Measurements from ENCODE around the gene CKMT1B. TPM values are rescaled to one million over a fixed set of nuclear protein-coding genes. Genes with fewer than 3 reads are reported as not detected.

Gene CKMT1B
- total RNA-seq, 1 experiment from 2014 or later: 31.0 TPM

- Histone ChIP-seq H3K18ac (ENCODE audit: insufficient read length, low read depth, low read length) (no peak overlapping the region), H4K91ac (ENCODE audit: insufficient read length, low read depth, low read length) (no peak overlapping the region), H3K4me1 (ENCODE audit: insufficient read depth, low read length) (no peaks in the 10 kb centered on the region), H2BK15ac (ENCODE audit: low read depth, low read length) (no peak overlapping the region), H3K14ac (ENCODE audit: insufficient read depth, low read length) (no peak overlapping the region), H2AK5ac (ENCODE audit: insufficient read length, low read length) (no peak overlapping the region), H3K23me2 (ENCODE audit: insufficient read length, low read depth, low read length, poor library complexity, severe bottlenecking) (no peaks in the 10 kb centered on the region), H3K79me1 (ENCODE audit: insufficient read depth, low read depth, low read length, poor library complexity, severe bottlenecking) (no peaks in the 10 kb centered on the region), H2BK120ac (ENCODE audit: low read depth, low read length, poor library complexity, severe bottlenecking) (no peak overlapping the region), H2BK20ac (ENCODE audit: low read depth, low read length, poor library complexity, severe bottlenecking) (no peak overlapping the region), H3K9me3 (ENCODE audit: control insufficient read depth, low read depth, low read length) (no peaks in the 10 kb centered on the region), H3K4ac (ENCODE audit: low read depth, low read length) (no peak overlapping the region), H4K5ac (ENCODE audit: insufficient read length, low read depth, low read length) (no peak overlapping the region), H3K4me2 (ENCODE audit: insufficient read depth, insufficient read length, low read length) (no peak overlapping the region), H3K56ac (ENCODE audit: insufficient read length, low read depth, low read length) (no peak overlapping the region), H4K20me1 (ENCODE audit: control insufficient read depth, insufficient read depth, insufficient read length) (no peaks in the 10 kb centered on the region), H3K27ac (ENCODE audit: insufficient read length, low read depth, low read length) (no peak overlapping the region), H3K79me2 (ENCODE audit: insufficient read depth, low read length) (no peaks in the 10 kb centered on the region), H2AFZ (ENCODE audit: low read length) (no peak overlapping the region), H3K23ac (ENCODE audit: insufficient read length, low read depth, low read length) (no peak overlapping the region), H3K27me3 (ENCODE audit: insufficient read depth, low read length) (no peaks in the 10 kb centered on the region), H3K9ac (ENCODE audit: extremely low read depth, insufficient read length, low read length) (no peak overlapping the region), H3T11ph (ENCODE audit: low read length) (no peak overlapping the region), H2BK12ac (ENCODE audit: insufficient read length, low read depth, low read length) (no peak overlapping the region), H2BK5ac (ENCODE audit: insufficient read length, low read length) (no peak overlapping the region), H4K8ac (replicated peaks; ENCODE audit: insufficient read length, low read depth, low read length) (no peak overlapping the region)
- Mint-ChIP-seq H3K27ac (no peak overlapping the region; a peak in 1 of 7 replicates), H3K36me3 (ENCODE audit: insufficient read depth in 1 of 3, low read depth in 3 of 3) (peaks cover 3 to 12% (median 5%) of the 10 kb centered on the region in 3 experiments; a peak in 5 of 7 replicates), H3K27me3 (ENCODE audit: low read depth) (no peaks in the 10 kb centered on the region), H3K9me3 (peaks cover 0 to 8% of the 10 kb centered on the region in 2 experiments; a peak in 3 of 5 replicates), H3K4me3 (no peak overlapping the region), H3K4me1 (no peaks in the 10 kb centered on the region)
- no peak for TF ChIP-seq CTCF (conservative IDR thresholded peaks at IDR 0.05)
- no peak for DNase-seq
- no CpG with 5 or more reads among the region's 2 CpGs for WGBS (ENCODE audit: extremely low coverage, insufficient read length, low lambda C conversion rate)
Observed at GRCh38 chr15:43547539-43547938, 46.3 kb upstream of the CKMT1B start.
